OCI-LY7 (cell line): ENCODE results near the gene CAPN5. TPM values are rescaled to one million over a fixed set of nuclear protein-coding genes. Genes with fewer than 3 reads are reported as not detected.
"Not testable (repeated sequence)": the region's sequence is repeated elsewhere in the genome, so short reads cannot be mapped to it uniquely, and the experiment has no call there.

Source experiments
- BruUV-seq: library from RNA; stranded (reverse); fragments of 400-500 nt; replicated peaks from 2 replicates; lab custom pipeline; 2021; lab: Mats Ljungman, UMichigan
- CTCF ChIA-PET: fragments of 300-600 bp; sonication (Branson Sonifier 250); formaldehyde crosslinking; loops from one replicate; lab custom pipeline; 2022; ENCODE audit warnings: antibody characterized with exemption; ENCODE audit not compliant: unreplicated experiment; lab: Charles Lee
- POLR2A ChIA-PET: fragments of 300-600 bp; sonication (Branson Sonifier 250); formaldehyde crosslinking; loops from one replicate; lab custom pipeline; 2022; ENCODE audit warnings: antibody characterized with exemption; lab: Charles Lee
- DNase-seq: peaks from one replicate; pipeline ENCODE4 v3.0.0-alpha.2; 2015; ENCODE audit warnings: low spot score
- H2AFZ ChIP-seq: fragments of 200-600 bp; sonication (generic), shearing (Covaris generic); 2 replicates; pipeline ENCODE4 v1.6.1; 2014; ENCODE audit warnings: mild to moderate bottlenecking, antibody characterized with exemption, low read length, moderate library complexity
- H3K27ac ChIP-seq: fragments of 200-600 bp; sonication (generic); 2 replicates; pipeline ENCODE4 v1.5.1; 2014; ENCODE audit warnings: mixed run types, low read depth, mild to moderate bottlenecking, moderate library complexity, low read length, inconsistent platforms; ENCODE audit not compliant: poor library complexity, severe bottlenecking
- H3K36me3 ChIP-seq: fragments of 200-600 bp; sonication (generic); 2 replicates; pipeline ENCODE4 v1.6.1; 2014; ENCODE audit warnings: mild to moderate bottlenecking, antibody characterized with exemption, low read length, moderate library complexity, mixed read lengths; ENCODE audit not compliant: insufficient read depth
- H3K4me1 ChIP-seq: fragments of 200-600 bp; sonication (generic); 2 replicates; pipeline ENCODE4 v1.5.1; 2014; ENCODE audit warnings: mild to moderate bottlenecking, low read length; ENCODE audit not compliant: insufficient read depth, poor library complexity, severe bottlenecking
- H3K4me2 ChIP-seq: fragments of 200-600 bp; sonication (generic); 2 replicates; pipeline ENCODE4 v1.6.1; 2014; ENCODE audit warnings: mild to moderate bottlenecking, low read length
- H3K4me3 ChIP-seq: fragments of 200-600 bp; sonication (generic); 2 replicates; pipeline ENCODE4 v1.5.1; 2014; ENCODE audit warnings: mild to moderate bottlenecking, low read depth, low read length; ENCODE audit not compliant: poor library complexity, severe bottlenecking
- H3K79me2 ChIP-seq: fragments of 200-600 bp; sonication (generic); 2 replicates; pipeline ENCODE4 v1.6.1; 2016; ENCODE audit warnings: low read depth, mild to moderate bottlenecking, low read length, moderate library complexity, mixed read lengths; ENCODE audit not compliant: insufficient read depth
- H3K9me2 ChIP-seq: fragments of 200-600 bp; sonication (generic); 2 replicates; pipeline ENCODE4 v1.6.1; 2016; ENCODE audit warnings: mild to moderate bottlenecking, low read length, mixed read lengths; ENCODE audit not compliant: insufficient read depth
- H3K9me3 ChIP-seq: fragments of 200-600 bp; sonication (generic); 2 replicates; pipeline ENCODE4 v1.6.1; 2014; ENCODE audit warnings: mild to moderate bottlenecking, mixed run types, low read length, mixed read lengths
- H4K20me1 ChIP-seq: fragments of 200-600 bp; sonication (generic); 2 replicates; pipeline ENCODE4 v1.6.1; 2014; ENCODE audit warnings: mild to moderate bottlenecking, antibody characterized with exemption, low read length, moderate library complexity, mixed read lengths; ENCODE audit not compliant: insufficient read depth
- CTCF ChIP-seq: fragments of 200-600 bp; sonication (generic); conservative IDR thresholded peaks from 2 replicates; pipeline ENCODE4 v1.5.1; 2014; ENCODE audit warnings: mild to moderate bottlenecking, antibody characterized with exemption, low read length, moderate library complexity, mixed read lengths
- EZH2phosphoT487 ChIP-seq: fragments of 200-600 bp; sonication (generic); IDR thresholded peaks from 2 replicates; pipeline ENCODE4 v1.6.1; 2018; ENCODE audit warnings: low read depth, borderline replicate concordance, mild to moderate bottlenecking, mixed run types, antibody characterized with exemption, low read length, moderate library complexity, mixed read lengths
- intact Hi-C: fragments of 100-400 bp; cut with micrococcal nuclease; formaldehyde crosslinking; loops from one replicate; pipeline ENCODE4 v1.10.0; 2022; ENCODE audit not compliant: unreplicated experiment
- total RNA-seq, 2 experiments: library from RNA; depleted of rRNA in 1 of 2; stranded (reverse); fragments of >200 nt in 1 of 2; shearing (Covaris generic) in 1 of 2; gene quantifications; 2 replicates each; pipeline ENCODE4 v1.2.3, GENCODE V29; 2014 to 2022

CAPN5 gene
- total RNA-seq, 2 experiments from 2014 or later, result 1.4 to 1.5 TPM

GRCh38 chr11:77095551-77096490 is 29.1 kb downstream of the CAPN5 start:
- BruUV-seq, result no TSS peak
- no peak overlapping the region for H3K27ac ChIP-seq
- DNase-seq, result no peak
- no peaks in the 10 kb centered on the region for H3K4me1 ChIP-seq
- POLR2A ChIA-PET, result interaction anchor here (0.6 kb wide), 1 partner anchor 56 kb away, joined by 3 read pairs; no protein-coding TSS in a partner anchor
- H3K36me3 ChIP-seq, result no peaks in the 10 kb centered on the region
- H3K79me2 ChIP-seq, result no peaks in the 10 kb centered on the region
- H3K4me3 ChIP-seq, result no peak overlapping the region
- TF ChIP-seq EZH2phosphoT487 (no peak), CTCF (no peak)
- intact Hi-C loops, result no loop called here
- no peaks in the 10 kb centered on the region for H3K9me3 ChIP-seq
- CTCF ChIA-PET, result no interaction called here
- no peak overlapping the region for H3K4me2 ChIP-seq
- no peaks in the 10 kb centered on the region for H3K9me2 ChIP-seq
- no peaks in the 10 kb centered on the region for H4K20me1 ChIP-seq
- H2AFZ ChIP-seq, result no peak overlapping the region

- POLR2A ChIA-PET, result no interaction called here
- TF ChIP-seq EZH2phosphoT487 (no peak), CTCF (no peak)
- Histone ChIP-seq H3K4me1 (no peaks in the 10 kb centered on the region), H4K20me1 (no peaks in the 10 kb centered on the region), H3K4me3 (no peak overlapping the region), H2AFZ (no peak overlapping the region), H3K79me2 (no peaks in the 10 kb centered on the region), H3K36me3 (no peaks in the 10 kb centered on the region), H3K4me2 (no peak overlapping the region), H3K27ac (no peak overlapping the region), H3K9me2 (no peaks in the 10 kb centered on the region), H3K9me3 (no peaks in the 10 kb centered on the region)
- DNase-seq, result no peak
- intact Hi-C loops, result no loop called here
- CTCF ChIA-PET, result no interaction called here
- no TSS peak for BruUV-seq
These were observed 29.8 kb downstream of the CAPN5 start for GRCh38 chr11:77096591-77097019.

- POLR2A ChIA-PET, H4K20me1 ChIP-seq, H3K79me2 ChIP-seq, H3K36me3 ChIP-seq, H3K9me3 ChIP-seq, H3K4me3 ChIP-seq, H3K9me2 ChIP-seq, H3K27ac ChIP-seq, DNase-seq, H2AFZ ChIP-seq, H3K4me1 ChIP-seq, BruUV-seq, intact Hi-C loops, H3K4me2 ChIP-seq, CTCF ChIA-PET: not testable (repeated sequence)
These were observed 30.4 kb downstream of the CAPN5 start for GRCh38 chr11:77097180-77097579.
